SH-SY5Y (cell line): ENCODE results near the gene CPB2.

Source experiments
- GATA2 ChIP-seq: IDR thresholded peaks from 2 replicates; pipeline ENCODE4 v1.6.1; 2011; ENCODE audit warnings: mild to moderate bottlenecking, low read depth, low read length
- GATA3 ChIP-seq: IDR thresholded peaks from 2 replicates; pipeline ENCODE4 v1.6.1; 2011; ENCODE audit warnings: low read depth, mild to moderate bottlenecking, low read length, moderate library complexity

GRCh38 chr13:46082324-46082723 lies 22.5 kb downstream of the CPB2 start:
- TF ChIP-seq GATA3 (no peak), GATA2 (no peak)
